Choroid plexus epithelial cell (primary cell): Measurements from ENCODE around the gene TAS2R13.
A peak's percentile ranks its signal among the peaks of the same experiment; 100 is the strongest.

Source experiments
- DNase-seq: peaks from one replicate; pipeline ENCODE4 v3.0.0-alpha.2; 2010; ENCODE audit warnings: low read depth
- H3K4me3 ChIP-seq: 2 replicates; pipeline ENCODE4 v1.5.1; 2011; ENCODE audit warnings: low read depth, mild to moderate bottlenecking, control low read depth, low read length, moderate library complexity
- TF ChIP-seq, protein P1 (sequence below): conservative IDR thresholded peaks from 2 replicates; pipeline ENCODE4 v1.5.1; 2011; ENCODE audit warnings: low read depth, mild to moderate bottlenecking, control low read depth, inconsistent platforms, low read length, moderate library complexity

TAS2R13 gene

DNA sequence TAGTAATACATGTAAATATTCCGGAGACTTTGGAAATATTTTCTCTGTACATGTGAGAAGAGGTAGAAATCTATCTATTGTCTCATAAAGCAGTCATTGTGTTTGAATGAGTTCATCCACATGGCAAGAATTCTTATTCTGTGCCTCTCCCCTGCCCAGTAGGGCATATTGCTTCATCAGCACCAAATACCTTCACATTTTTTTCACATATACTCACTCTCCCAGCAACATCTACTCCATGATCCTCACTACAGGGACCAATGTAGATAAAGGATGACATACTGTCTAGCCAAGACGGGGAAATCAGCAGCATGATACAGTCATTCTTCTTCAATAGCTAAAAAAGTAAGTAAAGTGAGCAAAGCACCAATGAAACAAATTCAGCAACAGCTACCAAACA lies 31.0 kb upstream of the TAS2R13 start:
- peak; percentile 91 for DNase-seq
- no peak overlapping the region for H3K4me3 ChIP-seq
- TF ChIP-seq, protein P1, sequence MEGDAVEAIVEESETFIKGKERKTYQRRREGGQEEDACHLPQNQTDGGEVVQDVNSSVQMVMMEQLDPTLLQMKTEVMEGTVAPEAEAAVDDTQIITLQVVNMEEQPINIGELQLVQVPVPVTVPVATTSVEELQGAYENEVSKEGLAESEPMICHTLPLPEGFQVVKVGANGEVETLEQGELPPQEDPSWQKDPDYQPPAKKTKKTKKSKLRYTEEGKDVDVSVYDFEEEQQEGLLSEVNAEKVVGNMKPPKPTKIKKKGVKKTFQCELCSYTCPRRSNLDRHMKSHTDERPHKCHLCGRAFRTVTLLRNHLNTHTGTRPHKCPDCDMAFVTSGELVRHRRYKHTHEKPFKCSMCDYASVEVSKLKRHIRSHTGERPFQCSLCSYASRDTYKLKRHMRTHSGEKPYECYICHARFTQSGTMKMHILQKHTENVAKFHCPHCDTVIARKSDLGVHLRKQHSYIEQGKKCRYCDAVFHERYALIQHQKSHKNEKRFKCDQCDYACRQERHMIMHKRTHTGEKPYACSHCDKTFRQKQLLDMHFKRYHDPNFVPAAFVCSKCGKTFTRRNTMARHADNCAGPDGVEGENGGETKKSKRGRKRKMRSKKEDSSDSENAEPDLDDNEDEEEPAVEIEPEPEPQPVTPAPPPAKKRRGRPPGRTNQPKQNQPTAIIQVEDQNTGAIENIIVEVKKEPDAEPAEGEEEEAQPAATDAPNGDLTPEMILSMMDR = no peak

DNA sequence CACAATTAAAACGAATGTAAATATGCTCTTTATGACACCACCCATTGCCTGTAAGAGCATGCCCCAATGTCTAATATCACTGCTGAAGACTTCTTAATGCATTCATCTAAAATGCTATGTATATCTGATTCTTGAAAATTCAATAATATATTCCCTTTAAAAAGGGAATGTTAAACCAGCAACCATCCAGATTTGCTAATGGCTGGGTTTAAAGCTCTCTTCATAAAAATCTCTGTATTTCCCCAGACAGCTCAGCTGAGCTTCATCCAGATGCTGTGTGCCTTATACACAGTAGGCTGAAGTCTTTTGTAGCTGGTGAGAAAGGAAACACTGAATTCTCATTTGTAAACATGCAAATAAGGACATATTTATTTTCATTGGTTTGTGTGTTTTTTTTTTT lies 29.8 kb upstream of the TAS2R13 start, which contains the start of gene TAS2R14:
Gene TAS2R14, minus strand, starts transcription at position 101 of the 400 bp plus-strand sequence. Its CDS starts 56 bp downstream, at position 45.
- no peak for DNase-seq
- H3K4me3 ChIP-seq = no peak within 1 kb of the TSS
- TF ChIP-seq, protein P1 = no peak

DNA sequence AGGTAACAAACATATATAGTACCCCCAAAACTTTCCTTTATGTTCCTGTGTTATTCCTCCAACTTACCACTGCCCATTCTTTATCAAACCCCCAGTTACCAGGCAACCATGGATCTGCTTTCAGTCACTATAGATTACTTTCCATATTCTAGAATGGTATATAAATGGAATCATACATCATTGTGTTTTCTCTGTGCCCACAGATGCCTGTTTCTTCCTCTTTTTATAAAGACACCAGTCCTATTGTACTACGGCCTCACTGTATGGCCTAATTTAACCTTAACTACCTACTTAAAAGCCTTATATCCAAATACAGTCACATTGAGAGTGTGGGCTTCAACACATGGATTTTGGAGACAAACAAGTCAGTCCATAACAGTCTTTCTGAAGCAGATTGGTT lies 27.1 kb upstream of the TAS2R13 start:
- no peak for DNase-seq
- H3K4me3 ChIP-seq = no peak overlapping the region
- TF ChIP-seq, protein P1 = no peak

DNA sequence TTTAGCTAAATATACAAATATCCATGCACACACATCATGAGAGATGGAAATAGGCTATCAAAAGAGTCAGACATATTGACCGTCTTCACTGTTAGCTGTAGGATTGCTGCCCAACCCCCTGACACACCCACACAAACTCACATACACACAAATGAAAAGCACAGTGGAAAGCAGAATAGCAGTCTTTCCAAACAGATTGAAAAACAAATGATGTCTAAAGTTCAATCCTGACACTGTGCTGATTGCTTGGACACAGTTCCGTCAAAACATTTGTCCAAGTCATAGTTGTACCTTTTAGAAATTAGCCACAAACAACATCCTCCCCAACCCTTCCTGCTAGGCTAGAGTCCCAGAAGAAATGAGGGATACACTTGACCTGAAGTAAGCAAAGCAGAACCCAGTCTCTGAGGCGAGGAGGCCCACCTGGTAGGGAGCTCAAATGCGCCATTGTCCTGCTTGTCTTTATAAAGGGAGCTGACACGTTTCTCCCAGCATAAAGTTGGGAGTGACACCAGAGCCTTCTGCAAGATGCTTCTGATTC lies 19.5 kb upstream of the TAS2R13 start, which contains the start of gene PRH2:
Gene PRH2, plus strand, starts transcription at position 491 of the 541 bp plus-strand sequence. Its CDS starts 38 bp downstream, at position 529.
- no peak for DNase-seq
- H3K4me3 ChIP-seq = no peak within 1 kb of the TSS
- TF ChIP-seq, protein P1 = no peak

DNA sequence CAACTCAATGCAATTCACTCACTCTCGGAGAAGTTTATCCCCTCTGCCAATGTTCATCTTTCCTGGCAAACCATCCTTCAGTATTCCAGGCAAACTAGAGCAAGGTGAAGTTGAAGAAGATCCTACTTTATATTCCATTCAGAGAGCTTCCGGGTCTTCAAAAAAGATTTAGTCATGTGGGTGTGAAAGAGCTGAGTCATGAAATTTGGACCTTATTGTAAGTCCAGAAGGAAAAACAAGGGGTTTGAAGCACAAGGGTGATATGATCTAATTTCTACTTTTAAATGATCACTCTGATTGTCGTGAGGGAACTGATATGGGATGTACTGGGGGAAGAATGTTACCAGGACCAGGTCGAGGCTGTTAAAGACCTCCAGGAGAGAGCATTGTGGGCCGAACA lies 16.9 kb upstream of the TAS2R13 start:
- TF ChIP-seq, protein P1 = no peak
- H3K4me3 ChIP-seq = no peak overlapping the region
- DNase-seq = no peak

DNA sequence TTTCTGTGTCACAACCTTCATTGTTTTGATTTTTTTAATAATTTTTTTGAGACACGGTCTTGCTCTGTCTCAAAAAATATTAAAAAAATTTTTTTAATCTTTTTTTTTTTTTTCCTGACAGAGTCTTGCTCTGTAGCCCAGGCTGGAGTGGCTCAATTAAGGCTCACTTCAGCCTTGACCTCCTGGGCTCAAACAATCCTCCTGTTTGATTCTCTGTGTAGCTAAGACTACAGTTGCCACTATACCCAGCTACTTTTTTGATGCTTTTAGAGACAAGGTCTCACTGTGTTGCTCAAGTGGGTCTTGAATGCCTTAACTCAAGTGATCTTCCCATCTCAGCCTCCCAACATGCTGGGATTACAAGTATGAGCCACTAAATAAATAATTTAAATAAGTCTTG lies 10.4 kb upstream of the TAS2R13 start:
- TF ChIP-seq, protein P1 = no peak
- no peak overlapping the region for H3K4me3 ChIP-seq
- DNase-seq = no peak

DNA sequence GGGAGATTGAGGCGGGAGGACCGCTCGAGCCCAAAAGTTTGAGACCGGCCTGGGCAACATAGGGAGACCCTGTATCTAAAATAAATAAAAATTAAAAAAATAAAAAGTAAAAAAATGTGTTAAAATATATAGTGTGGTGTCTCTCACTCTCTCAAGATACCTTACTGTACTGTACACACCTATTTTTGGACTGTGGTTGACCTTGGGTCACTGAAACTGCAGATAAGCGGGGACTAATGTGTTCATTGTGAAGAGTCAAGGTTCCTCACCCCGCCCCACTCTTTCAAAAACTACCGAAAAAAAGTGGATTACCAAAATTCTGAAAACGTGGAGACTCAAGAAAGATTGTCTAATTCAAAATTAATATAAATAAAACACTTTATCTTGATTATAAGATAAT lies 1.0 kb upstream of the TAS2R13 start:
- H3K4me3 ChIP-seq = no peak overlapping the region
- TF ChIP-seq, protein P1 = no peak
- no peak for DNase-seq
